Stimulated activated naive CD4-positive, alpha-beta T cell (primary cell): ENCODE measurements around the gene PPP1R13L.
"Not testable (repeated sequence)": the region's sequence is repeated elsewhere in the genome, so short reads cannot be mapped to it uniquely, and the experiment has no call there.

Experiments used
- DNase-seq, 6 experiments: peaks; one replicate each; lab custom pipeline; 2025; lab: John Stamatoyannopoulos, UW

Gene PPP1R13L

GRCh38 chr19:45346449-45346848, 58.4 kb downstream of the PPP1R13L start:
- no peak for DNase-seq

GRCh38 chr19:45345506-45345860, 59.4 kb downstream of the PPP1R13L start:
- no peak for DNase-seq

GRCh38 chr19:45344621-45345505, 60.0 kb downstream of the PPP1R13L start:
- DNase-seq, result no peak

- no peak for DNase-seq
These were observed 62.0 kb downstream of the PPP1R13L start for GRCh38 chr19:45342911-45343310.

- DNase-seq, result no peak
These were observed 63.9 kb downstream of the PPP1R13L start for GRCh38 chr19:45340899-45341453.

- peak in 5 of 6 experiments; percentile 13 to 31 (median 28) for DNase-seq
These were observed 64.5 kb downstream of the PPP1R13L start, which contains the start of gene KLC3 for GRCh38 chr19:45340232-45340898. Gene KLC3 (plus strand): TSS chr19:45340750. CDS start chr19:45345542, 4,792 bp downstream.

- no peak for DNase-seq
These were observed 65.2 kb downstream of the PPP1R13L start for GRCh38 chr19:45339629-45340028.

GRCh38 chr19:45336696-45337251, 68.1 kb downstream of the PPP1R13L start:
- DNase-seq, result no peak

- DNase-seq, result not testable (repeated sequence)
These were observed 70.0 kb downstream of the PPP1R13L start for GRCh38 chr19:45334881-45335280.

- no peak for DNase-seq
These were observed 71.1 kb downstream of the PPP1R13L start for GRCh38 chr19:45333609-45334303.

GRCh38 chr19:45331411-45331810, 73.5 kb downstream of the PPP1R13L start:
- no peak for DNase-seq
